GM23338 (cell line): ENCODE measurements around the gene AGR3. TPM values are rescaled to one million over a fixed set of nuclear protein-coding genes. Genes with fewer than 3 reads are reported as not detected.

Experiments used
- ATAC-seq: fragments of 200-7000 bp; cut with Tn5 transposase; 3 replicates; pipeline ENCODE4 v1.9.1; 2020
- DNase-seq: peaks from one replicate; pipeline ENCODE4 v3.0.0-alpha.2; 2015; ENCODE audit warnings: low spot score
- H2AFZ ChIP-seq: fragments of 200-600 bp; sonication (generic); 2 replicates; pipeline ENCODE4 v1.8.0; 2016; ENCODE audit warnings: antibody characterized with exemption, mild to moderate bottlenecking, moderate library complexity
- H3F3A ChIP-seq: fragments of 200-600 bp; sonication (generic); replicated peaks from 2 replicates; pipeline ENCODE4 v1.8.0; 2017; ENCODE audit warnings: antibody characterized with exemption, mixed run types, low read depth
- H3K27ac ChIP-seq: fragments of 200-600 bp; sonication (generic); 2 replicates; pipeline ENCODE4 v1.6.1; 2016; ENCODE audit warnings: low read depth
- H3K27me3 ChIP-seq: fragments of 200-600 bp; sonication (generic); 2 replicates; pipeline ENCODE4 v1.8.0; 2016; ENCODE audit warnings: mild to moderate bottlenecking, mixed run types, moderate library complexity; ENCODE audit not compliant: insufficient read depth
- H3K36me3 ChIP-seq: fragments of 200-600 bp; sonication (generic); 2 replicates; pipeline ENCODE4 v1.8.0; 2016; ENCODE audit warnings: mild to moderate bottlenecking; ENCODE audit not compliant: insufficient read depth
- H3K4me1 ChIP-seq: fragments of 200-600 bp; sonication (generic); 2 replicates; pipeline ENCODE4 v1.8.0; 2016; ENCODE audit warnings: mild to moderate bottlenecking, moderate library complexity; ENCODE audit not compliant: insufficient read depth
- H3K4me2 ChIP-seq: fragments of 200-600 bp; sonication (generic); 2 replicates; pipeline ENCODE4 v1.7.1; 2017; ENCODE audit warnings: mixed run types
- H3K4me3 ChIP-seq: fragments of 200-600 bp; sonication (generic); 2 replicates; pipeline ENCODE4 v1.6.1; 2016; ENCODE audit warnings: mixed run types
- H3K79me2 ChIP-seq: fragments of 200-600 bp; sonication (generic); replicated peaks from 2 replicates; pipeline ENCODE4 v1.8.0; 2017; ENCODE audit warnings: mild to moderate bottlenecking; ENCODE audit not compliant: insufficient read depth
- H3K9me2 ChIP-seq: fragments of 200-600 bp; sonication (generic); 2 replicates; pipeline ENCODE4 v1.8.0; 2017; ENCODE audit not compliant: insufficient read depth
- H4K20me1 ChIP-seq: fragments of 200-600 bp; sonication (generic); replicated peaks from 2 replicates; pipeline ENCODE4 v1.8.0; 2017; ENCODE audit warnings: mild to moderate bottlenecking; ENCODE audit not compliant: insufficient read depth
- H3K27ac Mint-ChIP-seq: 2 replicates; pipeline ENCODE4 v1.8.0; 2020; ENCODE audit warnings: inconsistent platforms, mild to moderate bottlenecking, moderate library complexity, mixed read lengths
- H3K27me3 Mint-ChIP-seq: 3 replicates; pipeline ENCODE4 v1.8.0; 2022; ENCODE audit warnings: low read depth, mild to moderate bottlenecking, moderate library complexity, mixed read lengths, inconsistent platforms; ENCODE audit not compliant: insufficient read depth, poor library complexity
- H3K36me3 Mint-ChIP-seq: 3 replicates; pipeline ENCODE4 v1.8.0; 2021; ENCODE audit warnings: low read depth, mild to moderate bottlenecking, inconsistent platforms, moderate library complexity, mixed read lengths
- H3K4me1 Mint-ChIP-seq: 3 replicates; pipeline ENCODE4 v1.8.0; 2020; ENCODE audit warnings: mild to moderate bottlenecking, inconsistent platforms, mixed read lengths
- H3K4me3 Mint-ChIP-seq: 3 replicates; pipeline ENCODE4 v1.8.0; 2021; ENCODE audit warnings: moderate library complexity, mild to moderate bottlenecking, inconsistent platforms, mixed read lengths
- H3K9me3 Mint-ChIP-seq: 3 replicates; pipeline ENCODE4 v1.8.0; 2020; ENCODE audit warnings: moderate library complexity, mild to moderate bottlenecking, inconsistent platforms, mixed read lengths
- CREB1 ChIP-seq: fragments of 250-450 bp; sonication (Bioruptor Pico); IDR thresholded peaks from 2 replicates; pipeline ENCODE4 v1.5.0; 2020; ENCODE audit warnings: low read depth, mild to moderate bottlenecking, moderate library complexity
- CTCF ChIP-seq, 2 experiments: fragments of 200-600 bp in 1 of 2; sonication (generic) in 1 of 2; conservative IDR thresholded peaks; 2 replicates each; pipeline versions ENCODE4 v1.5.1 to v1.6.1; 2016 to 2017; ENCODE audit warnings: antibody characterized with exemption in 2 of 2, low read depth in 2 of 2, mild to moderate bottlenecking in 2 of 2, moderate library complexity in 1 of 2
- ETS1 ChIP-seq: IDR thresholded peaks from 2 replicates; pipeline ENCODE4 v1.6.1; 2016; ENCODE audit warnings: antibody characterized with exemption
- EZH2phosphoT487 ChIP-seq: fragments of 200-600 bp; sonication (generic); IDR thresholded peaks from one replicate; pipeline ENCODE4 v1.8.1; 2018; ENCODE audit warnings: antibody characterized with exemption; ENCODE audit not compliant: unreplicated experiment
- JUNB ChIP-seq: IDR thresholded peaks from one replicate; pipeline ENCODE4 v1.6.1; 2016; ENCODE audit warnings: antibody characterized with exemption; ENCODE audit not compliant: unreplicated experiment
- POLR2AphosphoS5 ChIP-seq: IDR thresholded peaks from 2 replicates; pipeline ENCODE4 v1.6.1; 2016; ENCODE audit warnings: antibody characterized with exemption, low read depth
- REST ChIP-seq: IDR thresholded peaks from one replicate; pipeline ENCODE4 v1.6.1; 2018; ENCODE audit warnings: antibody characterized with exemption; ENCODE audit not compliant: unreplicated experiment
- ZNF114 ChIP-seq: fragments of 250-450 bp; sonication (Bioruptor Pico); IDR thresholded peaks from 2 replicates; pipeline ENCODE4 v1.5.0; 2020; ENCODE audit warnings: mild to moderate bottlenecking, moderate library complexity
- ZNF331 ChIP-seq: fragments of 250-450 bp; sonication (Bioruptor Pico); IDR thresholded peaks from 2 replicates; pipeline ENCODE4 v1.5.0; 2020; ENCODE audit warnings: low read depth, mild to moderate bottlenecking, moderate library complexity
- ZNF462 ChIP-seq: fragments of 250-450 bp; sonication (Bioruptor Pico); IDR thresholded peaks from 2 replicates; pipeline ENCODE4 v1.5.0; 2020; ENCODE audit warnings: mild to moderate bottlenecking, moderate library complexity
- polyA plus RNA-seq: library from polyadenylated mRNA; unstranded; fragments of >200 nt; fragmentation: Nextera tagmentation; extraction: Ambion mirVana; gene quantifications from 2 replicates; pipeline ENCODE4 v1.2.1, GENCODE V29; 2016
- total RNA-seq: library from RNA; depleted of rRNA; stranded (reverse); fragments of >200 nt; shearing (Covaris generic); gene quantifications from 2 replicates; pipeline ENCODE4 v1.2.3, GENCODE V29; 2014

Gene AGR3
- total and polyA plus RNA-seq, 2 experiments from 2014 or later: not detected

- TF ChIP-seq ZNF462 (CRISPR knock-in tag): no peak
- TF ChIP-seq ZNF114 (CRISPR knock-in tag): no peak
- no peak for TF ChIP-seq JUNB
- TF ChIP-seq ETS1: no peak
- no peak for TF ChIP-seq CTCF (conservative IDR thresholded peaks at IDR 0.05; ENCODE audit: low read depth in 2 of 2)
Observed at GRCh38 chr7:16916738-16917137, 35.0 kb upstream of the AGR3 start (continued).

- H3K9me3 Mint-ChIP-seq: no peaks in the 10 kb centered on the region
- H3K4me1 Mint-ChIP-seq: peaks cover 25% of the 10 kb centered on the region
- ATAC-seq (peak; percentile 43; the same call in 1 of the 3 replicates), DNase-seq (no peak)
- no peak overlapping the region for H3K4me3 Mint-ChIP-seq
- no peak overlapping the region for H3K27ac Mint-ChIP-seq
- Histone ChIP-seq H3K4me2 (no peak overlapping the region), H3K4me3 (no peak overlapping the region), H3F3A (no peaks in the 10 kb centered on the region), H2AFZ (peak overlapping the region; percentile 91; the same call in 1 of the 2 replicates), H3K36me3 (no peaks in the 10 kb centered on the region), H3K9me2 (no peaks in the 10 kb centered on the region; the same call in 1 of the 2 replicates), H4K20me1 (no peaks in the 10 kb centered on the region), H3K79me2 (no peaks in the 10 kb centered on the region), H3K4me1 (peaks cover 5% of the 10 kb centered on the region; the same call in 1 of the 2 replicates), H3K27ac (no peak overlapping the region), H3K27me3 (no peaks in the 10 kb centered on the region)
- H3K27me3 Mint-ChIP-seq: peaks cover 2% of the 10 kb centered on the region
- H3K36me3 Mint-ChIP-seq: no peaks in the 10 kb centered on the region
- TF ChIP-seq ZNF331 (CRISPR knock-in tag) (no peak), CTCF (conservative IDR thresholded peaks at IDR 0.05; ENCODE audit: low read depth in 2 of 2) (no peak), CREB1 (CRISPR knock-in tag) (no peak), REST (no peak), POLR2AphosphoS5 (no peak), EZH2phosphoT487 (no peak)
Observed at GRCh38 chr7:16916105-16916639, 34.4 kb upstream of the AGR3 start.
